Activated naive CD4-positive, alpha-beta T cell treated with anti-CD3 and anti-CD28 coated beads for 36 hours (primary cell): ENCODE measurements around the gene SKI. TPM values are rescaled to one million over a fixed set of nuclear protein-coding genes. Genes with fewer than 3 reads are reported as not detected.

Experiments used
- CTCF ChIA-PET: fragments of 350-600 bp; sonication (Branson Sonifier 250); formaldehyde crosslinking; loops from one replicate; lab custom pipeline; 2021; ENCODE audit warnings: antibody characterized with exemption; lab: Charles Lee
- DNase-seq: peaks from one replicate; pipeline ENCODE4 v3.0.0-alpha.2; 2020
- H3K27ac Mint-ChIP-seq: one replicate; pipeline ENCODE4 v1.8.0; 2021; ENCODE audit warnings: mild to moderate bottlenecking, mixed read lengths
- H3K27me3 Mint-ChIP-seq: one replicate; pipeline ENCODE4 v1.8.0; 2021; ENCODE audit warnings: low read depth, mixed read lengths
- H3K36me3 Mint-ChIP-seq: one replicate; pipeline ENCODE4 v1.8.0; 2021; ENCODE audit warnings: low read depth, mixed read lengths
- H3K4me1 Mint-ChIP-seq: one replicate; pipeline ENCODE4 v1.8.0; 2021; ENCODE audit warnings: low read depth, mixed read lengths
- H3K4me3 Mint-ChIP-seq: one replicate; pipeline ENCODE4 v1.8.0; 2021; ENCODE audit warnings: mild to moderate bottlenecking, moderate library complexity, mixed read lengths
- H3K9me3 Mint-ChIP-seq: one replicate; pipeline ENCODE4 v1.8.0; 2021; ENCODE audit warnings: mixed read lengths
- intact Hi-C: fragments of 100-400 bp; cut with micrococcal nuclease; formaldehyde crosslinking; loops from one replicate; pipeline ENCODE4 v1.15.1; 2023
- total RNA-seq, 2 experiments: library from RNA; stranded (reverse); gene quantifications; one replicate each; pipeline ENCODE4 v1.2.3, GENCODE V29; 2021

The SKI gene
- total RNA-seq, 2 experiments from 2014 or later = 25.5 to 26.3 TPM

GRCh38 chr1:2316451-2316961 is 88.4 kb downstream of the SKI start:
- CTCF ChIA-PET = interaction anchor here (1.1 to 2.6 kb wide), 6 partner anchors 65 to 122 kb away, joined by 3 to 10 read pairs (median 6); partner anchors contain the start of gene FAAP20
- Mint-ChIP-seq H3K27me3 (no peaks in the 10 kb centered on the region), H3K4me3 (no peak overlapping the region), H3K27ac (no peak overlapping the region), H3K4me1 (peaks cover 2% of the 10 kb centered on the region), H3K9me3 (no peaks in the 10 kb centered on the region), H3K36me3 (no peaks in the 10 kb centered on the region)
- intact Hi-C loops = no loop called here
- DNase-seq = no peak

GRCh38 chr1:2317230-2318065 is 89.3 kb downstream of the SKI start:
- no peaks in the 10 kb centered on the region for H3K27me3 Mint-ChIP-seq

GRCh38 chr1:2318314-2319278 is 90.5 kb downstream of the SKI start:
- H3K4me3 Mint-ChIP-seq = no peak overlapping the region
- no peaks in the 10 kb centered on the region for H3K9me3 Mint-ChIP-seq
- peaks cover 2% of the 10 kb centered on the region for H3K4me1 Mint-ChIP-seq
- no peaks in the 10 kb centered on the region for H3K27me3 Mint-ChIP-seq
- DNase-seq = no peak
- CTCF ChIA-PET = interaction anchor here (1.3 kb wide), 1 partner anchor 63 kb away, joined by 3 read pairs; no protein-coding TSS in a partner anchor
- H3K27ac Mint-ChIP-seq = no peak overlapping the region
- no peaks in the 10 kb centered on the region for H3K36me3 Mint-ChIP-seq
- intact Hi-C loops = no loop called here

More at GRCh38 chr1:2317230-2318065, 89.3 kb downstream of the SKI start:
- Mint-ChIP-seq H3K36me3 (no peaks in the 10 kb centered on the region), H3K9me3 (no peaks in the 10 kb centered on the region), H3K4me1 (peaks cover 2% of the 10 kb centered on the region), H3K27ac (no peak overlapping the region), H3K4me3 (peak overlapping the region; percentile 1)
- DNase-seq = no peak
- intact Hi-C loops = no loop called here
- CTCF ChIA-PET = interaction anchor here (1.1 to 1.8 kb wide), 4 partner anchors 64 to 122 kb away, joined by 3 to 5 read pairs (median 3); no protein-coding TSS in a partner anchor

- no peaks in the 10 kb centered on the region for H3K36me3 Mint-ChIP-seq
- no peaks in the 10 kb centered on the region for H3K4me1 Mint-ChIP-seq
- H3K27ac Mint-ChIP-seq = no peak overlapping the region
- H3K27me3 Mint-ChIP-seq = no peaks in the 10 kb centered on the region
- intact Hi-C loops = no loop called here
- H3K4me3 Mint-ChIP-seq = no peak overlapping the region
- no peaks in the 10 kb centered on the region for H3K9me3 Mint-ChIP-seq
- DNase-seq = no peak
- CTCF ChIA-PET = no interaction called here
These were observed 91.2 kb downstream of the SKI start for GRCh38 chr1:2319291-2319690.

- Mint-ChIP-seq H3K4me1 (no peaks in the 10 kb centered on the region), H3K27ac (no peak overlapping the region), H3K36me3 (no peaks in the 10 kb centered on the region), H3K9me3 (no peaks in the 10 kb centered on the region), H3K4me3 (no peak overlapping the region), H3K27me3 (peaks cover under 1% of the 10 kb centered on the region)
- DNase-seq = no peak
- CTCF ChIA-PET = no interaction called here
- intact Hi-C loops = no loop called here
These were observed 91.9 kb downstream of the SKI start for GRCh38 chr1:2320006-2320405.

- intact Hi-C loops = no loop called here
- no peak overlapping the region for H3K4me3 Mint-ChIP-seq
- no peaks in the 10 kb centered on the region for H3K4me1 Mint-ChIP-seq
- no peaks in the 10 kb centered on the region for H3K36me3 Mint-ChIP-seq
- peaks cover 3% of the 10 kb centered on the region for H3K27me3 Mint-ChIP-seq
- no peaks in the 10 kb centered on the region for H3K9me3 Mint-ChIP-seq
- CTCF ChIA-PET = no interaction called here
- no peak for DNase-seq
- H3K27ac Mint-ChIP-seq = no peak overlapping the region
These were observed 92.9 kb downstream of the SKI start for GRCh38 chr1:2320760-2321667.

- intact Hi-C loops = no loop called here
- H3K4me1 Mint-ChIP-seq = no peaks in the 10 kb centered on the region
- no peak overlapping the region for H3K27ac Mint-ChIP-seq
- H3K27me3 Mint-ChIP-seq = peaks cover 3% of the 10 kb centered on the region
- H3K36me3 Mint-ChIP-seq = no peaks in the 10 kb centered on the region
- CTCF ChIA-PET = no interaction called here
- DNase-seq = no peak
- no peak overlapping the region for H3K4me3 Mint-ChIP-seq
- H3K9me3 Mint-ChIP-seq = no peaks in the 10 kb centered on the region
These were observed 94.0 kb downstream of the SKI start for GRCh38 chr1:2322065-2322571.

- Mint-ChIP-seq H3K4me1 (no peaks in the 10 kb centered on the region), H3K9me3 (no peaks in the 10 kb centered on the region), H3K27ac (no peak overlapping the region), H3K36me3 (no peaks in the 10 kb centered on the region), H3K27me3 (peaks cover 3% of the 10 kb centered on the region), H3K4me3 (no peak overlapping the region)
- CTCF ChIA-PET = no interaction called here
- DNase-seq = no peak
- intact Hi-C loops = no loop called here
These were observed 94.6 kb downstream of the SKI start for GRCh38 chr1:2322581-2323211.

GRCh38 chr1:2323451-2323974 is 95.4 kb downstream of the SKI start:
- no peak for DNase-seq
- Mint-ChIP-seq H3K36me3 (no peaks in the 10 kb centered on the region), H3K9me3 (no peaks in the 10 kb centered on the region), H3K27ac (no peak overlapping the region), H3K27me3 (peaks cover 3% of the 10 kb centered on the region), H3K4me3 (no peak overlapping the region), H3K4me1 (no peaks in the 10 kb centered on the region)
- CTCF ChIA-PET = no interaction called here
- intact Hi-C loops = no loop called here

- no peak for DNase-seq
- no peaks in the 10 kb centered on the region for H3K36me3 Mint-ChIP-seq
- no peaks in the 10 kb centered on the region for H3K4me1 Mint-ChIP-seq
- peaks cover 3% of the 10 kb centered on the region for H3K27me3 Mint-ChIP-seq
- CTCF ChIA-PET = no interaction called here
- no peak overlapping the region for H3K27ac Mint-ChIP-seq
- H3K4me3 Mint-ChIP-seq = no peak overlapping the region
- intact Hi-C loops = no loop called here
- H3K9me3 Mint-ChIP-seq = no peaks in the 10 kb centered on the region
These were observed 96.6 kb downstream of the SKI start for GRCh38 chr1:2324553-2325366.
